NB4 (cell line): Measurements from ENCODE around the gene FHL5.

ENCODE experiments used
- CTCF ChIP-seq: IDR thresholded peaks from one replicate; pipeline ENCODE4 v1.5.1; 2012; ENCODE audit warnings: low read depth, low read length
- MAX ChIP-seq: IDR thresholded peaks from 2 replicates; pipeline ENCODE4 v1.6.1; 2011; ENCODE audit warnings: low read depth, low read length
- MYC ChIP-seq: IDR thresholded peaks from 2 replicates; pipeline ENCODE4 v1.6.1; 2011; ENCODE audit warnings: low read depth, low read length
- POLR2A ChIP-seq: IDR thresholded peaks from 2 replicates; pipeline ENCODE4 v1.6.1; 2011; ENCODE audit warnings: mild to moderate bottlenecking; ENCODE audit not compliant: insufficient read length; ENCODE audit errors: extremely low read depth

DNA sequence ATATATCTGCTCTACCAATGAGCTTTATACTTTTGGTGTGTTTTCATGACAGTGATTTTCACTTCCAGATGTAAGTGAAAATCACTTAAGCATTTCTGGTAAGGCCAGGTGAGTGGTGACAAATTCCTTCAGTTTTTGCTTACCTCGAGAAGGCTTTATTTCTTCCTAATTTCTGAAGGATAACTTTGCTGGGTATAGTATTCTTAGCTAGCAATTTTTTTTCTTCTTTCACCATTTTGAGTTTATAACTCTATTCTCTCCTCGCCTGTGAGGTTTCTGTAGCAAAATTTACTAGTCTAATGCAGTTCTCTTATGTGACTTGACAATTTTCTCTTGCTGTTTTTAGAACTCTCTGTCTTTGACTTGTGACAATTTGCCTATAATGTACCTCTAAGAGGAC is 7.1 kb downstream of the FHL5 start:
- TF ChIP-seq CTCF (no peak), POLR2A (no peak), MAX (no peak), MYC (no peak)
